ENCODE measurements around the gene HEPACAM.

- no peak for TF ChIP-seq POLR2AphosphoS5 (IDR thresholded peaks at IDR 0.05; ENCODE audit: low read depth, low read length)
- no peak for TF ChIP-seq POLR2A (IDR thresholded peaks at IDR 0.05; ENCODE audit: low read depth, low read length)
- no peak for TF ChIP-seq TAF1 (IDR thresholded peaks at IDR 0.05; ENCODE audit: low read depth, low read length)
- no peak for TF ChIP-seq SPI1 (IDR thresholded peaks at IDR 0.05; ENCODE audit: low read depth, low read length)
Measured at GRCh38 chr11:124984512-124984854, 48.6 kb upstream of the HEPACAM start.

Data from GM12891 (cell line).